Kidney (tissue), 14 donors: Measurements from ENCODE around the gene TOMM20. TPM values are rescaled to one million over a fixed set of nuclear protein-coding genes. Genes with fewer than 3 reads are reported as not detected.
A peak's percentile ranks its signal among the peaks of the same experiment; 100 is the strongest.

Source experiments
- DNase-seq, 5 donors: peaks; one replicate each; pipeline ENCODE4 v3.0.0-alpha.2; 2013 to 2020
- FAIRE-seq: peaks from 2 replicates; lab custom pipeline; 2012; peaks lifted over from hg19 to GRCh38; lab: Jason Lieb, UNC
- H3K27ac ChIP-seq, 2 donors: one replicate each; pipeline ENCODE4 v1.7.0; 2013; ENCODE audit warnings: low read depth in 2 of 2, low read length in 2 of 2, inconsistent platforms in 1 of 2
- H3K27me3 ChIP-seq: one replicate; pipeline ENCODE4 v1.7.1; 2013; ENCODE audit warnings: low read length, inconsistent platforms; ENCODE audit not compliant: control insufficient read depth, insufficient read depth
- H3K36me3 ChIP-seq, 3 donors: one replicate each; pipeline versions ENCODE4 v1.7.0 to v1.7.1; 2013; ENCODE audit warnings: low read length in 3 of 3, control low read depth in 1 of 3, inconsistent platforms in 1 of 3; ENCODE audit not compliant: insufficient read depth in 3 of 3, control insufficient read depth in 2 of 3
- H3K4me1 ChIP-seq, 3 donors: one replicate each; pipeline versions ENCODE4 v1.7.0 to v1.7.1; 2013; ENCODE audit warnings: low read length in 3 of 3, inconsistent platforms in 1 of 3, low read depth in 1 of 3; ENCODE audit not compliant: control insufficient read depth in 2 of 3, insufficient read depth in 2 of 3
- H3K4me3 ChIP-seq, 3 donors: one replicate each; pipeline versions ENCODE4 v1.7.0 to v1.8.1; 2013; ENCODE audit warnings: low read length in 3 of 3, control low read depth in 1 of 3, inconsistent platforms in 1 of 3
- H3K9ac ChIP-seq, 3 donors: one replicate each; pipeline versions ENCODE4 v1.7.0 to v1.7.1; 2013; ENCODE audit warnings: low read length in 3 of 3, control low read depth in 1 of 3, inconsistent platforms in 1 of 3
- H3K9me3 ChIP-seq, 3 donors: one replicate each; pipeline versions ENCODE4 v1.7.0 to v1.7.1; 2013; ENCODE audit warnings: low read length in 3 of 3, control low read depth in 1 of 3, inconsistent platforms in 1 of 3; ENCODE audit not compliant: control insufficient read depth in 2 of 3, insufficient read depth in 1 of 3
- intact Hi-C: fragments of 100-400 bp; cut with DNase I; formaldehyde crosslinking; loops from one replicate; pipeline ENCODE4 v1.11.1; 2022
- polyA plus RNA-seq: library from polyadenylated mRNA; stranded (reverse); fragments of 350-450 nt; fragmentation: Illumina TruSeq; extraction: RNeasy Lipid Tissue Mini Kit (QIAGEN cat#74804); gene quantifications from one replicate; pipeline ENCODE4 v1.2.3, GENCODE V29; 2014; ENCODE audit warnings: low read depth, low replicate concordance; ENCODE audit not compliant: insufficient read depth
- total RNA-seq: library from RNA; stranded (reverse); fragmentation: NEBNext Ultra II Directional; extraction: Animal tissue kit (Norgen Biotek cat#: 25700); gene quantifications from one replicate; pipeline ENCODE4 v1.2.1, GENCODE V29; 2021
- TF ChIP-seq, protein P1 (sequence below): IDR thresholded peaks from 3 replicates; pipeline ENCODE4 v1.5.1; 2012; ENCODE audit warnings: mild to moderate bottlenecking, moderate library complexity, borderline replicate concordance; ENCODE audit not compliant: insufficient read depth; ENCODE audit errors: extremely low read depth
- donor health status: control.
- donor health status: control.
- donor health status: control.
- donor health status: control.
- donor health status: control.
- donor health status: DM: yes; HTN: yes; CAD: no.
- donor health status: Normal renal cell carcinoma (clear cell type).

TOMM20 gene
- total and polyA plus RNA-seq, 2 donors from 2014 or later = 96.4 to 102 TPM

DNA sequence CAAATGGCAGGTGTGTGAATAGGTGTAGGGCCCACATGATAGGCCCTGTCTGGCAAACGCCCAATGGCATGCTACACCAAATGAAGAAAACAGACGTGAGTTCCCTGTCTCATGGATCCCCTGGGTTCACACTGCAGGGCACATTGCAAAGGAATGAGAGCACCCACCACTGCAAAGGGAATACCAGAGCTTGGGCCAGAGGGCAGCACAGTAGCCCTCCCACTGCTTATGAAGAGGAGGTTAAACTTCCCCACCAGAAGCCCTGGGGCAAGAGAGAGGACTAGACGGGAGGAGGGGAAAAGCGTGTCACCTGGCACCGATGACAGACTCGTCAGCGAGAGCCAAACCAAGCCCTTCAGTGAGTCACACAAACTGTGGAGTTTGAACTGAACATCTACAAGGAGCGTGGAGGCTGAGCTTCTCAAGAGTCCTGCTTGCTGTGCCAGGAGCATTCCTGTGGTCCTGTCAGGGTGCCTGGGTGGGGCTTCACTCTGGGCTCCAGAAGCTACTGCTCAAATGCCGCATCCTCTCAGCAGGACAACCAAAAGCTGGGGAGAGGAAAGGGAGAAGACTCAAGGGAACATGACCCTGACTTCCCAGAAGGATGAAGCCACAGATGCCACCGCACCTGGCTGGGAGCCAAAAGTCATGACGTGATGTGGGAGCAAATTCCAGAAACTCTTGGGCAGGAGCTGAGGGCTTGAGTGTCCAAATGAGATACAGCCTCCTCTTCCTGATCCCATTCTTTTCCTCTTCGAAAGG lies 61.1 kb downstream of the TOMM20 start:
- TF ChIP-seq, protein P1, sequence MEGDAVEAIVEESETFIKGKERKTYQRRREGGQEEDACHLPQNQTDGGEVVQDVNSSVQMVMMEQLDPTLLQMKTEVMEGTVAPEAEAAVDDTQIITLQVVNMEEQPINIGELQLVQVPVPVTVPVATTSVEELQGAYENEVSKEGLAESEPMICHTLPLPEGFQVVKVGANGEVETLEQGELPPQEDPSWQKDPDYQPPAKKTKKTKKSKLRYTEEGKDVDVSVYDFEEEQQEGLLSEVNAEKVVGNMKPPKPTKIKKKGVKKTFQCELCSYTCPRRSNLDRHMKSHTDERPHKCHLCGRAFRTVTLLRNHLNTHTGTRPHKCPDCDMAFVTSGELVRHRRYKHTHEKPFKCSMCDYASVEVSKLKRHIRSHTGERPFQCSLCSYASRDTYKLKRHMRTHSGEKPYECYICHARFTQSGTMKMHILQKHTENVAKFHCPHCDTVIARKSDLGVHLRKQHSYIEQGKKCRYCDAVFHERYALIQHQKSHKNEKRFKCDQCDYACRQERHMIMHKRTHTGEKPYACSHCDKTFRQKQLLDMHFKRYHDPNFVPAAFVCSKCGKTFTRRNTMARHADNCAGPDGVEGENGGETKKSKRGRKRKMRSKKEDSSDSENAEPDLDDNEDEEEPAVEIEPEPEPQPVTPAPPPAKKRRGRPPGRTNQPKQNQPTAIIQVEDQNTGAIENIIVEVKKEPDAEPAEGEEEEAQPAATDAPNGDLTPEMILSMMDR = no peak
- H3K4me3 ChIP-seq = no peak overlapping the region
- H3K36me3 ChIP-seq = no peaks in the 10 kb centered on the region
- peak in 4 of 5 donors; percentile 67 to 92 (median 79) for DNase-seq
- no peaks in the 10 kb centered on the region for H3K27me3 ChIP-seq
- intact Hi-C loops = no loop called here
- no peak for FAIRE-seq
- H3K9ac ChIP-seq = peak overlapping the region in 1 of 3 donors; percentile 1
- H3K9me3 ChIP-seq = no peaks in the 10 kb centered on the region
- peaks cover 0 to 46% (median 38%) of the 10 kb centered on the region in 3 donors for H3K4me1 ChIP-seq
- H3K27ac ChIP-seq = peak overlapping the region; percentile 23 to 70

DNA sequence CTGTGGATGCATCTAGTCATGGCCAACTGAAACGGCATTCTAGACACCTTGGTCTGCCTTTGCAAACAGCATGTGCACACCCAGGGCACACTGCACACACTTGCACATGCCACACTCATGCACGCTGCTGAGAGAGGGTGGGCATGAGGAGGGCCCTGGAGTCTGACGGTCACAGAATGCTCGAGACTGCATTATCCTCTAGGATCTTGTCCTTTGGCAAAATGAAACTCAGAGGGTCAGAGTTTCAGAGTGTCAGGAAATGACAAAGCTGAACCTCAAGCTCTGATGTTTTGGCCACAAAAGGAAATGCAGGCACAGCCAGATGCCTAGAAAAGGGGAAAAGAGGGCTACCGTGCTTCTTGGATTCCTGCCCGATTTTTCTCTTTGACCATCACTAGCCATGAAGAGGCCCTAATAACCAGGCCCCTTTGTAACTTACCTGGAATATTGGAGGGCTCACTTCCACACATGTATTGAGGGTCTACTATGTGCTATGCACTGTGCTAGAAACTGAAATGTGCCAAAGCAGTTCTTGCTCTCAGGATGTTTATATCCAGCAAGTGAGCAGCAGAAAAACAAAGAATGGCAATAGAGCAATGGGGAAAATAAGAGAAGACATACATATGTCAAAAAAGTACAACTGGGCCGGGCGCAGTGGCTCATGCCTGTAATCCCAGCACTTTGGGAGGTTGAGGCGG lies 65.4 kb downstream of the TOMM20 start:
- peak overlapping the region; percentile 78 to 79 for H3K27ac ChIP-seq
- H3K27me3 ChIP-seq = no peaks in the 10 kb centered on the region
- no peak for FAIRE-seq
- DNase-seq = peak in 2 of 5 donors; percentile 16 to 51
- H3K9ac ChIP-seq = peak overlapping the region in 1 of 3 donors; percentile 37
- H3K9me3 ChIP-seq = no peaks in the 10 kb centered on the region
- no peaks in the 10 kb centered on the region for H3K36me3 ChIP-seq
- H3K4me3 ChIP-seq = no peak overlapping the region
- H3K4me1 ChIP-seq = peaks cover 6 to 37% (median 37%) of the 10 kb centered on the region in 3 donors
- TF ChIP-seq, protein P1 = no peak
- intact Hi-C loops = no loop called here

- H3K9ac ChIP-seq = peak overlapping the region in 1 of 3 donors; percentile 14
- FAIRE-seq = no peak
- peak; percentile 70 to 92 (median 86) for DNase-seq
- intact Hi-C loops = no loop called here
- no peaks in the 10 kb centered on the region for H3K27me3 ChIP-seq
- H3K4me1 ChIP-seq = peaks cover 6 to 26% (median 26%) of the 10 kb centered on the region in 3 donors
- no peaks in the 10 kb centered on the region for H3K9me3 ChIP-seq
- H3K36me3 ChIP-seq = no peaks in the 10 kb centered on the region
- H3K27ac ChIP-seq = peak overlapping the region; percentile 68 to 79
- no peak overlapping the region for H3K4me3 ChIP-seq
- TF ChIP-seq, protein P1 = no peak
Observed at GRCh38 chr1:235060607-235061470, 67.8 kb downstream of the TOMM20 start.

Other genes with a start within 250 kb of the TOMM20 start
- 65.8 TPM for gene RBM34, start 32.4 kb upstream of the TOMM20 start, total RNA-seq
- 68.9 TPM for gene RBM34, start 32.4 kb upstream of the TOMM20 start, polyA plus RNA-seq
- gene ARID4B, start 199.3 kb upstream of the TOMM20 start, total RNA-seq = 50.3 TPM
- gene ARID4B, start 199.3 kb upstream of the TOMM20 start, polyA plus RNA-seq = 6.6 TPM
- 39.0 TPM for gene GGPS1, start 199.7 kb upstream of the TOMM20 start, total RNA-seq
- 38.3 TPM for gene GGPS1, start 199.7 kb upstream of the TOMM20 start, polyA plus RNA-seq
- 15.1 TPM for gene TBCE, start 238.6 kb upstream of the TOMM20 start, total RNA-seq
- 22.6 TPM for gene TBCE, start 238.6 kb upstream of the TOMM20 start, polyA plus RNA-seq